ENCODE measurements around the gene OSBPL10. TPM values are rescaled to one million over a fixed set of nuclear protein-coding genes. Genes with fewer than 3 reads are reported as not detected.

The OSBPL10 gene
- polyA plus RNA-seq, 1 experiment = 11.2 TPM

- ChIA-PET CTCF (no interaction called here), POLR2A (no interaction called here)
- H3K27me3 ChIP-seq (ENCODE audit: control insufficient read depth, insufficient read depth, low read length) = 0 out of 2 replicates have a peak, but pooled peaks cover 2% of the 10 kb centered on the region
- DNase-seq (ENCODE audit: low read depth) = no peak
- H3K4me3 ChIP-seq (ENCODE audit: low read depth, low read length) = no peak overlapping the region
- no peaks in the 10 kb centered on the region for H3K36me3 ChIP-seq (ENCODE audit: control insufficient read depth, insufficient read depth, low read length)
- TF ChIP-seq CTCF (IDR thresholded peaks at IDR 0.05; ENCODE audit: insufficient read depth, low read depth, low read length) = no peak
These were observed 80.5 kb downstream of the OSBPL10 start for GRCh38 chr3:31900583-31900982.

- Histone ChIP-seq H3K36me3 (ENCODE audit: control insufficient read depth, insufficient read depth, low read length) (no peaks in the 10 kb centered on the region), H3K27me3 (ENCODE audit: control insufficient read depth, insufficient read depth, low read length) (0 out of 2 replicates have a peak, but pooled peaks cover 2% of the 10 kb centered on the region), H3K4me3 (ENCODE audit: low read depth, low read length) (no peak overlapping the region)
- ChIA-PET POLR2A (interaction anchor here (0.6 kb wide), 1 partner anchor 78 kb away, joined by 4 read pairs; no protein-coding TSS in a partner anchor), CTCF (interaction anchor here (0.6 kb wide), 1 partner anchor 1179 kb away, joined by 3 read pairs; no protein-coding TSS in a partner anchor)
- no peak for TF ChIP-seq CTCF (IDR thresholded peaks at IDR 0.05; ENCODE audit: insufficient read depth, low read depth, low read length)
- DNase-seq (ENCODE audit: low read depth) = no peak
These were observed 84.2 kb downstream of the OSBPL10 start for GRCh38 chr3:31896648-31897433.

- no peak for DNase-seq (ENCODE audit: low read depth)
- H3K27me3 ChIP-seq (ENCODE audit: control insufficient read depth, insufficient read depth, low read length) = 0 out of 2 replicates have a peak, but pooled peaks cover 2% of the 10 kb centered on the region
- TF ChIP-seq CTCF (IDR thresholded peaks at IDR 0.05; ENCODE audit: insufficient read depth, low read depth, low read length) = no peak
- POLR2A ChIA-PET = no interaction called here
- no peaks in the 10 kb centered on the region for H3K36me3 ChIP-seq (ENCODE audit: control insufficient read depth, insufficient read depth, low read length)
- H3K4me3 ChIP-seq (ENCODE audit: low read depth, low read length) = no peak overlapping the region
- CTCF ChIA-PET = no interaction called here
These were observed 85.0 kb downstream of the OSBPL10 start for GRCh38 chr3:31896026-31896425.

GRCh38 chr3:31895471-31895870 lies 85.6 kb downstream of the OSBPL10 start:
- no peak overlapping the region for H3K4me3 ChIP-seq (ENCODE audit: low read depth, low read length)
- no peaks in the 10 kb centered on the region for H3K36me3 ChIP-seq (ENCODE audit: control insufficient read depth, insufficient read depth, low read length)
- no peak for TF ChIP-seq CTCF (IDR thresholded peaks at IDR 0.05; ENCODE audit: insufficient read depth, low read depth, low read length)
- POLR2A ChIA-PET = no interaction called here
- DNase-seq (ENCODE audit: low read depth) = no peak
- CTCF ChIA-PET = interaction anchor here (1.2 kb wide), 1 partner anchor 25 kb away, joined by 3 read pairs; no protein-coding TSS in a partner anchor
- 0 out of 2 replicates have a peak, but pooled peaks cover 2% of the 10 kb centered on the region for H3K27me3 ChIP-seq (ENCODE audit: control insufficient read depth, insufficient read depth, low read length)

GRCh38 chr3:31892916-31893573 lies 88.0 kb downstream of the OSBPL10 start:
- ChIA-PET POLR2A (interaction anchor here (0.7 kb wide), 1 partner anchor 823 kb away, joined by 3 read pairs; no protein-coding TSS in a partner anchor), CTCF (no interaction called here)
- no peaks in the 10 kb centered on the region for H3K36me3 ChIP-seq (ENCODE audit: control insufficient read depth, insufficient read depth, low read length)
- TF ChIP-seq CTCF (IDR thresholded peaks at IDR 0.05; ENCODE audit: insufficient read depth, low read depth, low read length) = no peak
- no peak for DNase-seq (ENCODE audit: low read depth)
- H3K27me3 ChIP-seq (ENCODE audit: control insufficient read depth, insufficient read depth, low read length) = 0 out of 2 replicates have a peak, but pooled peaks cover 2% of the 10 kb centered on the region
- no peak overlapping the region for H3K4me3 ChIP-seq (ENCODE audit: low read depth, low read length)
